SW 1271 (cell line): ENCODE measurements around the gene TMEM150A.
"Not testable (repeated sequence)": the region's sequence is repeated elsewhere in the genome, so short reads cannot be mapped to it uniquely, and the experiment has no call there.

ENCODE experiments used
- DNase-seq, 2 experiments: peaks; one replicate each; lab custom pipeline; 2025; lab: John Stamatoyannopoulos, UW

The TMEM150A gene

GRCh38 chr2:85566265-85566664 is 36.2 kb downstream of the TMEM150A start:
- no peak for DNase-seq

- no peak for DNase-seq
Measured at GRCh38 chr2:85564144-85564563, 38.3 kb downstream of the TMEM150A start.

- DNase-seq = peak; percentile 86 to 88
Measured at GRCh38 chr2:85561280-85562212, 41.0 kb downstream of the TMEM150A start, which contains the start of gene GGCX. Gene GGCX, minus strand, starts transcription at chr2:85561493. Its CDS starts 65 bp downstream, at chr2:85561428.

DNA sequence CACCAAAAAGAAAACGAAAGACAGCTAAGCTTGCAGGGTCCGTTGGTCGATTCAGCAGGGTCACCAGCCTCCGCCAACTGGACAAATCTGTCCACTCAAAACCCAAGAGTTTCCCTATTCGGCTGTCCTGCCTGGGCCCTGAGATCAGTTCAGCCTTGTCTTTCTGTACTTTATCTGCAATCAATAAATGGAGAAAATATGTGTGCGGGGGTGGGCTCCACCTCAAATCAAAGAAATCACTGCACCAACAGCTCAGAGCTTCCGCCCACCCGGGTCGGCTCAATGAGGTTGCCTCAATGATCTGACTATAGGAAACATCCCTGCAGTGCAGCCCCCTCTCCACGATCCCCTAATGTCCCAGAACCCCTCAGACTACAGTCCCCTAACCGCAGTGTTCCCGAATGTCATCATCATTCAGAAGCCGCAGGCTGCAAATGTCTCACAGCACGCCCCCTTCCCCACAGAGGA is 41.7 kb downstream of the TMEM150A start:
- no peak for DNase-seq

- DNase-seq = not testable (repeated sequence)
Measured at GRCh38 chr2:85560403-85560726, 42.1 kb downstream of the TMEM150A start.

DNA sequence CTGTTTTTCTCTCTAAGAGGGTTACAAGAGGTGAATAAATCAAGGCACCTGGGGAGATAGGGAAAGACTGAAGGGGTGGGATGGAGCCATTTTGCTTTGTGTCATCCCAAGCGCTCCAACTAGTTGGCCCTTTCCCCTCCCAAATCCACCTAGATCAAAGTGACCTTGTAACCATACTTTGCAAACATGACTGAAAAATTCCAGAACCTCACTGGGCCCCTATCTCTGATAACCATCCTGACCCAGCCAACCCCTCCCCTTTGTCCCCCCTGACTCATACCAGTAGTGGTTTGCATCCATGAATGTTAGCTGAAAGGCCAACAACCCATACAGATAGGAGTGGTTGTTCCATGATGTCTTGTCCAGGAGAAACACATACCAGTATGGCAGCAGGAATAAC is 44.3 kb downstream of the TMEM150A start:
- no peak for DNase-seq

- no peak for DNase-seq
Measured at GRCh38 chr2:85557130-85557529, 45.4 kb downstream of the TMEM150A start.

DNA sequence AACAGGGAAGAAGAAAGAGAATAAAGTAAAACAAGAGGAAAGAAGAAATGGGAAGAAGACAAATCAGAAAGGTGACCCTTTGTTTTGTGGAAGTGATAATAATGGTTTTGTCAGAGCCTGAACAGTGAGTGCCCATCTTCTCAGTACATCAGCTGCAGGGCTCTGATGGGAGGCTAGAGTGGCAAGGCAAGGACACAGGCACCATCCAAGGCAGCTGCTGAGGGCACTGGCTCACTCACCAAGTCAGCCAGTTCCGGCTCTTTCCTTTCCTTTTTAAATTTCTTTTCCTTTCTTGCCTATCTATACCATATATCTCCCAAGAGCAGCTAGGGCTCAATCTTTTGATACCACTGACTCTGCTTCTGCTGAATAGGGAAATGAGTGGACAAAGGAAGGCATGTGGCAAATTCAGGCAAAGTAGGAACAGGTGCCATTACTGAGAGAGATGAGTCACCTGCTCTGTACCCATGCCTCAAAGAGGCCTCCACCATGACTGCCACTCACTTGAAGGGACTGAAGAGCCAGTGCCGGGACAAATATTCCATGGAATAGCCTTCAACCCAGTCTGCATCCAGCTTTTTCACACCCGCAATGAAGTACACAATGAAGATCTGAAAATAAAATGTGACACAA is 47.4 kb downstream of the TMEM150A start:
- no peak for DNase-seq

- DNase-seq = no peak
Measured at GRCh38 chr2:85553184-85553583, 49.3 kb downstream of the TMEM150A start.

- peak; percentile 31 to 68 for DNase-seq
Measured at GRCh38 chr2:85551698-85552678, 50.5 kb downstream of the TMEM150A start.

DNA sequence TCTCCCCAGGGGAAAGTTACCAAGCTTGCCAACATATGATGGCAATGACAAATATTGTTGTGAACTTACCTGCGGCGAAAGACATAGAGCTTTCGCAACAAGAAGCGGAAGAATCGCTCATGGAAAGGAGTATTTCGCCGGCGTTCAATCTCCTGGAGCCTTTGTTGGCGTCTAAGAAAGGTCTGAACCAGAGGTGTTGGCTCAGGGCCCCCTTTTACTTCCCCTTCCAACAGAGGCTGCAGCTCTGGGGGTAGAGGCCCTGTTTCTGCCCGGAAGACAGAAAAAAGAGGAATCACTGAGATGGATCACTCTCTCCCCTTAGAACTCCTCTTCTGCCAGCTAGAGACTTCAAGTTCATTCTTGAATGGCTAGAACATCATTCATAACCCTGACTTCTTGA is 52.0 kb downstream of the TMEM150A start:
- no peak for DNase-seq

GRCh38 chr2:85549826-85550225 is 52.7 kb downstream of the TMEM150A start:
- DNase-seq = peak; percentile 60 to 73

GRCh38 chr2:85549095-85549494 is 53.4 kb downstream of the TMEM150A start:
- DNase-seq = no peak

GRCh38 chr2:85548608-85548900 is 53.9 kb downstream of the TMEM150A start:
- DNase-seq = no peak
